Cerebellar cortex (tissue), 1 donor: ENCODE measurements around the gene MS4A7.

Experiments
- DNase-seq: peaks from one replicate; pipeline ENCODE4 v3.0.0-alpha.2; 2015; ENCODE audit warnings: low spot score

The MS4A7 gene

DNA sequence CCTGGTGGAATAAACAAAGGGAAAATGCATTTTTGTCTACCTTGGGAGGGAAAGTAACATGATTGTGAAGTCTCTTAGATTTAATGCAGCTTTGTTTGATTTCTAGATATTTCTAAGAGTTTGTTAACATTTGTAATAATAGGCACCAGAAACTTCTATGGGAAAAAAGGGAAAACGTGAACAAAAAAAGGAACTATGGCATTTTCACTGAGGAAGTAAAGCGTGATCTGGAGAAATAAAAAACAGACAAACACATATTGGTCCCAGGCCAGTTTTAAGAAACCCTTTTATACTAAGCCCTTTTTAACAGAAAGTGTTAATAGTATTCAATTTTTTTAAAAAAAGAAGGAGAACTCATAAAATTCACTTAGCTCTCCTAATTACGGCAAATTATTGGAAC lies 6.9 kb upstream of the MS4A7 start:
- no peak for DNase-seq

DNA sequence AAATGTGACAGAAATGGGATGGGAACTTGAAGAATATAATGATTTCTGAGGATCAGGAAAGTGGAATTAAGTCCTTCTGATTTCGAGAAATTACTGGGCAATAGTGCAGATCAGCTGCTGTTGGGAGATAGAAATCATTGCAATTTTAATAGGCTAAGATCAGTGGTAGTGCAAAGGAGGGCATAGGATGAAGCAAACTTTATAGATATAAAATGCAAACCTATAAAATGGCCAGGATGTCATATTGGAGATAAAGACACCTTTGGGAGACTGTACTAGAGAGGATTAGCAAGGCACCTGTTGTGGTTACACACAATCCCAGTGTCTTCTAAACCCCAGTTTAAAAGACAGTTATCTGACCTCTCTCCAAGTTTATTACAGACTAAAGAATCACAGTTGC lies 6.5 kb upstream of the MS4A7 start:
- no peak for DNase-seq

DNA sequence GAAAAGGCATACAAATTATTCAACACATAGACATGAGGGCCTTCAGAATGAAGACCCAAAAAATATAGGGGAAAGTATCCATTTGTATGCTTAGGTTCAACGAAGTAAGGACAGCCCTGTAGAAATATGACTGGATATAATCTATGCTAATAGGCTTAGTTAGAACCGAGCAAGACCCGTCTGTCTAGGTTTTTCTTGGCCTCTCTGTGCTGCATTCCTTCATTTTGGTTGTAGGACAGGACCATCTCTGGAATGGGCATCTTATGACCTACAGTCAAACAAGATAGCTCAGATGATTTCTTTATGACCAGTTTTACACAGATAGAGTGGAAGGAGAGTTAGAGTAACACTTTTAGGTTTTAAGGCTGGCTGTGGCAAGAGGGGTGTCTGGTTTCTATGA lies 5.6 kb upstream of the MS4A7 start:
- no peak for DNase-seq

DNA sequence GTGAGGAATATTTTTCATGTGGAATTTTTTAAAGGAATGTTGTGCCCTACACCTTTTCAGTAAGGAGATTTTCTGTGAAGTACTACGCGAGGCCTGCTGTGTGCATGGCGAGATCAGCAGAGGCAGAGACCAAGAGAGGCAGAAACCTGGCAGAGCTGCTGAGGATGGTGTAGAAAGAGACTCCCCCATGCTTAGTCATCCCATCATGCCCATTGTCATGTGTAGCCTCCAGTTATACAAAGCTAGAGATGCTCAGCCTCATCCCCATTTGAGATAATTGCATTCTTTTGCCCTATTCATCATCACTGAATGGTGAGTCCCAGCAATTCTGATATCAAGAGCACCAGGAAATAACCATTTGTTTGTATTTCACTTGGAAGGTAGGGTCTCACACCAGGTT lies 3.0 kb upstream of the MS4A7 start:
- no peak for DNase-seq

DNA sequence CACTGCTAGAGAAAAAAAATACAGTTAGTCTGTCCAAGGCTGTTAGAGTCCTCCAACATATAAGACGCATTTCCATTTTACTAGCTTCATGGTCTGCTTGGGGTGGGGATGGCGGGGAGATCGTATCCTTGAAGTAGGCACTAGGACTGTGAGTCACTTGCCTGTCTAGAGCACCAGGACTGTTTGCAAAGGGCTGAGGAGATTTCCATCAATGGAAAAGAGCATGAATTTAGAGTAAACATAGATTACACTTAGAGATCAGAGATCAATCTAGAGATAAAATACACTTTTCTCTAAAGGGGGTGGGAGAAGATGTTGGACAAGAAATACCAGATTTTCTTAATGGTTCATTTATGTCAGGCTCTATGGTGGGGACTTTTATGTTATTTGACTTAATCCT lies 1.7 kb upstream of the MS4A7 start:
- no peak for DNase-seq

DNA sequence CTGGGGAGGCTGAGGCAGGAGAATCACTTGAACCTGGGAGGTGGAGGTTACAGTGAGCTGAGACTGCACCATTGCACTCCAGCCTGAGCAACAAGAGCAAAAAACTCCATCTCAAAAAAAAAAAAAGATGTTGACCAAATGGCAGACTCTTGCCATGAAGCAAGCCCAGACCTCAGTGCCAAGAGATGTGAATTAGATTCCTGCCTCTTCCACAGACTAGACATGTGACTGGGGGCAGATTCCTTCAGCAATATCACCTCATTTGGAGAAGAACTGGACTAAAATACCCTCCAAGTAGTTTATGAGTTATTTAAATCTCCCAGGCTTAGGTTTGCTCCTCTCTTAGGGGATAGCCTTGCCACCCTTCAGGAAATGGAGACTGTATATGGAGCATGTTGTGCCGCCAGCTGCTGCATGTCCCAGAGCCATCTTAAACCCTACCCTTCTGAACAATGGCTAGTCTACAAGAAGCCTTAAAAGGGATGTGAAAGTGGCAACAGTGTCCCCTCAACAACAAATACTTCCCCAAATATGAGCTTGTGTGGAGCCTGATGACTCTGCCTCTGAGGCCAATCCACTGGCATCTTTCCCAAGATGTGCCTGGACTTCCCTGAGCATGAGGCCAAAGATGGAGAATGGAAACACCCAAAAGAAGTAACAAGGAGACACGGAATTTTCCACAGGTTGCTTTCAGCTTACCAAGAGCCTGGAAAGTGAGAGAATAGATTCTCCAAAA lies 763 bp upstream of the MS4A7 start:
- no peak for DNase-seq

DNA sequence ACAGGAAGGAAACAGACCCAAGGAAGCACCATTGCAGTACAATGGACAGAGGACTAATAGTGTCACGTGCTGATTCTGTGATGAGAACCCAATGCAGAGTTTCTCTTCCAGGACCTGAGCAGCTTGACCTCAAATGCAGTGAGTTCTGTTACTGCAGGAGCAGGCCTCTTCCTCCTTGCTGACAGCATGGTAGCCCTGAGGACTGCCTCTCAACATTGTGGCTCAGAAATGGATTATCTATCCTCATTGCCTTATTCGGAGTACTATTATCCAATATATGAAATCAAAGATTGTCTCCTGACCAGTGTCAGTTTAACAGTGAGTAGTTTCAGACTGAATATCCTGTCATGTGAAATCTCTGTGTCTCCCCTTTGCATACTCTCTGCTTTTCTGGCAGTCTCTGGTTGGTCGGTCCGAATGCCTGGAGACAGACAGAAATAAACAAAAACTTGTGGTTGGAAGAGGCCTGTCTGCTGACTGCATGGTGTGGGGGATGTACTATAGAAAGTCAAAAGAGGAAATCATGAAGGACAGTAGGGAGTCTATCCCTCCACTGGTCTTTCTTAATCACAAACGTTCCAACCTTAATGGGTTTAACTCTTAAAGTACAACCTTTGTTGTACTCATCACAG lies 11.1 kb downstream of the MS4A7 start:
- no peak for DNase-seq

DNA sequence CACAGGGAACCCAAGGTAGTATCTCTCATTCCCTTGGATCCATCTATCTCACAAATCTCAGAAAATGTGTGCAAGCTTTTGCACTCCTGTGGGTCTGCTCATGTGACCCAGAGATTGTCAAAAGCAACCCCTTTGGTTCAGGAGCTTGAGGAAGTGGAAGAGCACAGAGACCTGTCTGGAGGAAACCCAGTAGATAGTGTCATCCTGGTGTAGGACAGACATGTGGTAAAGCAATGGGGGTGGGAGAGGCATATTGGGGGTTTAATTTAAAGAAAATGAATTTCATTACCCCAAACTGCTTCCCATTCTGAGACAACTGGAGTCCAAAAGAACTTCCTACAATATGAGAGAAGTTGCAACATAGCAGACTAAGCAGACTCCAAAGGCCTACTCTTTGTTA lies 12.1 kb downstream of the MS4A7 start:
- DNase-seq: no peak

DNA sequence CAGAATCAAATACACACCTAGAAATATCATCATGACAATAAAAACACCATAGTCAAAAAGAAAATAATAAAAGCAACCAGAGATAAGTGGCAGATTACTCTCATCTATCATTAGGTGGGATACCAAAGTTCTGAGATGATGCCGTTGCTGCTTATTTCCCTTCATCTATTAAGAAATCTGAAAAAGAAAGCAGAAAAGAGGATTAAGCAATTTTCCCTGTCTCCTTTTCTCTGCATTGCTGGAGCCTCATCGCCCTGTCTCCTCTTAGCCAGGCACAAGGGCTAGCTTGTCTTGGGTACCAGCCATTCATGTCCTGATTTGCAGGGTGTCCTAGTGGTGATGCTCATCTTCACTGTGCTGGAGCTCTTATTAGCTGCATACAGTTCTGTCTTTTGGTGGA lies 14.0 kb downstream of the MS4A7 start:
- no peak for DNase-seq

DNA sequence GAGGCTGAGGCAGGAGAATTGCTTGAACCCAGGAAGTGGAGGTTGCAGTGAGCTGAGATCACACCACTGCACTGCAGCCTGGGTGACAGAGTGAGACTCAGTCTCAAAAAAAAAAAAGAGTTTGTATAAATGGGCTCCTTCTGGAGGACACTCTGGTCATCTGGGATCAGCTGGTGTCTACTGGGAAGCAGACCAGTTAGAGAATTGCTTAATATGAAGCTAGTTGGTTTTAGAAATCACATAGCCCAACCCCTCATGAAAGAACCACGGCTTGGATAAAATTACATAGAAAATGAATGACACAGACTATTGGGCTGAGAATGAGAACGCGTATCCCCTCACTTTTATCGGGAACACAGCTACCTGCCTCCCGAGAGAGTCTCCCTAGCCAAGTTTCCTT lies 14.7 kb downstream of the MS4A7 start:
- no peak for DNase-seq

DNA sequence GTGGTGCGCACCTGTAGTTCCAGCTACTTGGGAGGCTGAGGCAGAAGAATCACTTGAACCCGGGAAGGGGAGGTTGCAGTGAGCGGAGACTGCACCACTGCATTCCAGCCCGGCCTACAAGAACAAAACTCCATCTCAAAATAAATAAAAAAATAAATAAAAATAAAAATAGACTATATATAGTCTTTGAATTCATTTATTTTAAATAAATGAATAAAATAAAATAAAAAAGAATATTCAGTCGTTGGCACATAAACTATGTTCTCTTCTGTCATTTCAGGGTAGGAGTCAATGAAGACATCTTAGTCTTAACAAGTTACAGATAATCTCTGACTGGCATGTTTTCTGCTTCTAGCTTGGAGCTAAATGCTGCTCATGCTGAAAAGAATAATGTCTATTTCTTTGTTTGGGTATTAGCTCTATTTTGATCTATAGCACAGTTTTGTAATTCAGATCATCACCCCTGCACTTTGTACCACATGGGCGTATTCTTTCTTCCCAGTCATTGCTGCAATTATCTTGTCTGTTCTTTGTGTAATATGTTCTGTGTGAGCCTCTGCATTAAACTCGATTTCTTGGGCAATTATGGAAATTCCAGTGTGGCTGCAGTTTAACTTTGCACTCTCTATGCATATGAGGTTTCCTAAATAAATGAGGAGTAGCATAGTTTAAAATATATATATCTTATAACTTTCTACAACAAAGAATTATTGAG lies 16.5 kb downstream of the MS4A7 start:
- no peak for DNase-seq

DNA sequence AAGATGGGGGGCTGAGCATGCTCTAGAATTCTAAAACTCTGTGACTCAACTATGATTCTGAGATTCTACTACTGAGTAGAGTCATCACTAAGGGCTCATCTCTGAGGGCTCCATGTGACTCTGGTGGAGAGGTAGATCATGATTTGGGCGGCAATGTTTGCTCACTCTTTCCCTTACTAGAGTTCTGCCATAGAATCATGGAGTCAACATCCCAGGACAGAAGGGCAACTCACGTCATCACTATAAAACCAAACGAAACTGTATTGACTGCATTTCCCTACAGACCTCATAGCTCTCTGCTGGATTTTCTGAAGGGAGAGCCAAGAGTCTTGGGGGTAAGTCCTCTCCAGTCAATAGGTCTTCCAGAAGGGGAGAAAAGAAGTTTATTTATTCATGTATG lies 18.1 kb downstream of the MS4A7 start, which contains the start of gene MS4A14:
TSS of gene MS4A14 (plus strand) at position 78 of the 400 bp plus-strand sequence. CDS start at position 198, 120 bp downstream.
- no peak for DNase-seq

DNA sequence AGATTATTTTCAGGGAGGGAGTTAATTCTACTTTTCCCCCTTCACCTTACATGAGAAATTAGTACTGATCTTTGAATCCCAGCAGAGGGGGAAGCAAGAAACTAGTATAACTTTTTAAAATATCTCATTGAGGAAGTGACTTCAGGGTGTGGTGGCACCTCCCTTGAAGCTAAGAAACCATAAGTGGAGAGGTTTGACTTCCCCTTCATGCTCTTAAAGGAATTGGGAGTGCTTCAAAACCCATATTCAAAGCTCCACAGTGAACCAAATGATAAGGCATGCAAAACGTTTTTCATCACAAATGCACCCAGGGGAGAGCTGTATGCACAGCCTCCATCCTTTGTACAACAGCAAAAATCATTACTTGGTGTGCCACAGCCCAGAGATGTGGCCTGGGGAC lies 18.5 kb downstream of the MS4A7 start:
- no peak for DNase-seq

DNA sequence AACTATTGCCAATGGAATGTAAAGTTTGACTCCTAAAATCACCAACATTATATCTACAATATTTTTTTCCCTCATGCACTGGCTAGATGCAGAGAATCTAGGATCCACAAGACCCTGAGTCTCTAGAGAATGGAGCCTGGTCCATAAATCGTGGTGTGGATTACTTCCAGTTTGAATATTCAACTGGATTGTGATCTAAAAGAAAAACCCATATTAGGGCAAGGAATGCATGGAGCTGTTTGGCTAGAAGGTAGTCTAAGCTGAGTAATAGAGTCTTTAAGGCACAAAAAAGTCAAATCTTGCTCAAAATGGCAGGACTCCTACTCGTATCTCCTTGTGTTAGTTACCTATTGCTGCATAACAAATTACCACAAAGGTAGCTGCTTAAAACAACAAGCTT lies 41.7 kb downstream of the MS4A7 start:
- no peak for DNase-seq

DNA sequence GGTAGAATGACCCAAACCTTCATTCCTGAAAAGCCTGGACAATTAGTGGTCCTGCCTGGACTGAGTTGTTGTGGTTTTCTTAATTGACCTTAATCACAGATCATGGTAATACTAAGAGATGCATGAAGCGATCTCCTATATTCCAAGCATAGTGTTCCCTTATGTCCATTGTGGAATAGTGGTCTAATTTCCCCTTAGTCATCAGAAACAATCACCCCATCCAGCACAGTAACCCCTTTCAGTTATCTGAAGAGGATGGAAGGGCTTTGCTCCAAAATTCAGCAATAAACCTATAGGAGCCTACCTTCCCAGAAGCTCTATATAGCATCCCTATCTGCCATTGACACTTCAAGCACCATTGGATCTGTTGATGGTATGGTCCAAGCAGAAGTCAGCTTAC lies 44.3 kb downstream of the MS4A7 start:
- DNase-seq: no peak

DNA sequence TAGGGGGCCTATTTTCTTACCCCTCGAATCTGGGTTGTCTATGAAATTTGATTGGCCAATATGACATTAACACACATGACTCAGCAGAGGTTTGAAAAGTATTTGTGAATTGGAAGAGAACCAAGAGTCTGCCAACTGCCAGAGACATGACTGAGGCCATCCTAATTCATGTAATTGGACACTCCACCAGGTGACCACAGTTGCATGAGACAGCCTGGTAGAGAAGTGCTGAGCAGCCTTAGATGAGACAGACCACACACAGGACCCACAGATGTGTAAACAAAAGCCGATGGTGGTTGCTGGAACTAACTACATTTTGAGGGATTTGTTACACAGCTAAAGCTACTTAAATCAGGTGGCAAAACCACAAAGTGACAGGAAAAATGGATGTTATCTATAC lies 50.2 kb downstream of the MS4A7 start:
- no peak for DNase-seq

DNA sequence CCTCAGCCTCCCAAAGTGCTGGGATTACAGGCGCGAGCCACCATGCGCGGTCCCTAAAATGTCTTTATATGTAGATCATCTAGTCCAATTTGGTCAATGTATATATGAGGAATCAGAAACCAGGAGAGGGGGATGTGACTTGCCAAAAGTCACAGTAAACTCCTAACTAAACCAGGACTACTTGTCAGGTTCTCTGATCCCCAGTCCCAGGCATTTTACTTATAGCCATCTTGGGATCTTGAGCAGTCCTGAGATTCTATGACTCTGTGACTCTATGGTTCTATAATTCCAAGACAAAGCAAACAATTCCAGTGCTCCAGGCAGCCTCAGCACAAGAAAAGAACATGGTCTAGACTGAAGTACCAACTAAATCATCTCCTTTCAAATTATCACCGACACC lies 50.9 kb downstream of the MS4A7 start, which contains the start of gene MS4A5:
TSS of gene MS4A5 (plus strand) at position 301 of the 400 bp plus-strand sequence. CDS start 103 bp downstream, outside the sequence.
- no peak for DNase-seq

DNA sequence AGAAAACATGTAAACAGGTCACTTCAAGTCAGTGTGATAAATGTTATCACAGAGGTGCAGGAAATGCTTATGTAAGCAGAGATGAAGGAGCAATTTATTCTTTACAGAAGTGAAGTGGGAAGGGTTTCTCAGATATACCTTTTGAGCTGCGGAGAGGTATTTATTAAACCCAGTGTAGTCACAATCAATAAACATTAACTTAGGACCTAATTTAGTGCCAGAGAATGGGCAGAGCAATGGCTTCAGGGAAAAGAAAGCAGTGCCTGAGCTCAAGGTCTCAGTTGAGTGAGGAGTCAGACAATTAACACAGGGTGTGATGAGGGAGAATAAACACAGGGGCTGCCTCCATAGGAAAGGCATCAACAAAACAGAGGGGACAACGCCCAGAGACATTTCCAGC lies 52.9 kb downstream of the MS4A7 start:
- no peak for DNase-seq

DNA sequence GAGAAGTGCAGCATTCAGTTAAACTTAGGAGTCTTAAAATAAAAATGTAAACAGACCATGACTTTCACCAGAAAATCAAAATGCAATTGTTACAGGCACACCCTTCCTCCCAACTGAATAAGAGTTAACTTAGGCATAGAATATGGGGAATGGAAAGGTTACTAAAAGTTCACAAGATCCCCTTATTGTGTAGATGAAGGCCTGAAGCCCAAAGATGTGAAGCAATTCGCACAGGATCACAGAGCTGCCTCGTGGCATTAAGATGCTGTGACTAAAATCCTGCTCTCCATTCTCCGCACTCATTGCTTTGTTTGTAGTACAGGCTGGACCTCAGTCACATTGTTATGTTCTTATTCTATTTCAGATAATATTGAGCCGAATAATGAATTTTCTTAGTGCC lies 55.1 kb downstream of the MS4A7 start:
- no peak for DNase-seq
